ENCODE measurements around the gene KCNQ5.

The KCNQ5 gene

GRCh38 chr6:73030791-73031782 lies 409.2 kb downstream of the KCNQ5 start:
- Histone ChIP-seq H2AFZ (ENCODE audit: low read depth, low read length) (no peak overlapping the region), H4K20me1 (ENCODE audit: insufficient read depth, low read length) (no peaks in the 10 kb centered on the region), H3K79me2 (ENCODE audit: low read length) (no peaks in the 10 kb centered on the region), H3K27ac (ENCODE audit: low read length) (no peak overlapping the region), H3K4me2 (ENCODE audit: low read length) (no peak overlapping the region), H3K9ac (ENCODE audit: low read length) (no peak overlapping the region), H3K4me3 (ENCODE audit: low read length) (no peak overlapping the region), H3K36me3 (replicated peaks; ENCODE audit: low read depth, low read length) (no peaks in the 10 kb centered on the region), H3K9me3 (ENCODE audit: insufficient read depth, low read length) (no peaks in the 10 kb centered on the region), H3K27me3 (ENCODE audit: low read depth, low read length) (no peaks in the 10 kb centered on the region), H3K4me1 (ENCODE audit: low read length) (no peaks in the 10 kb centered on the region)
- no peak for TF ChIP-seq CTCF (IDR thresholded peaks at IDR 0.05; ENCODE audit: low read depth, low read length)
- no peak for TF ChIP-seq EZH2phosphoT487 (IDR thresholded peaks at IDR 0.05; ENCODE audit: low read depth)

GRCh38 chr6:73032586-73032985 lies 410.7 kb downstream of the KCNQ5 start:
- Histone ChIP-seq H2AFZ (ENCODE audit: low read depth, low read length) (no peak overlapping the region), H3K27me3 (ENCODE audit: low read depth, low read length) (no peaks in the 10 kb centered on the region), H3K4me2 (ENCODE audit: low read length) (no peak overlapping the region), H3K9ac (ENCODE audit: low read length) (no peak overlapping the region), H3K36me3 (replicated peaks; ENCODE audit: low read depth, low read length) (no peaks in the 10 kb centered on the region), H4K20me1 (ENCODE audit: insufficient read depth, low read length) (no peaks in the 10 kb centered on the region), H3K79me2 (ENCODE audit: low read length) (no peaks in the 10 kb centered on the region), H3K4me3 (ENCODE audit: low read length) (no peak overlapping the region), H3K27ac (ENCODE audit: low read length) (no peak overlapping the region), H3K9me3 (ENCODE audit: insufficient read depth, low read length) (no peaks in the 10 kb centered on the region), H3K4me1 (ENCODE audit: low read length) (no peaks in the 10 kb centered on the region)
- no peak for TF ChIP-seq EZH2phosphoT487 (IDR thresholded peaks at IDR 0.05; ENCODE audit: low read depth)
- no peak for TF ChIP-seq CTCF (IDR thresholded peaks at IDR 0.05; ENCODE audit: low read depth, low read length)

GRCh38 chr6:73036689-73037088 lies 414.8 kb downstream of the KCNQ5 start:
- TF ChIP-seq EZH2phosphoT487 (IDR thresholded peaks at IDR 0.05; ENCODE audit: low read depth) (no peak), CTCF (IDR thresholded peaks at IDR 0.05; ENCODE audit: low read depth, low read length) (no peak)
- Histone ChIP-seq H3K27ac (ENCODE audit: low read length) (no peak overlapping the region), H3K36me3 (replicated peaks; ENCODE audit: low read depth, low read length) (no peaks in the 10 kb centered on the region), H3K4me1 (ENCODE audit: low read length) (no peaks in the 10 kb centered on the region), H3K4me3 (ENCODE audit: low read length) (no peak overlapping the region), H3K9ac (ENCODE audit: low read length) (no peak overlapping the region), H3K9me3 (ENCODE audit: insufficient read depth, low read length) (0 out of 2 replicates have a peak, but pooled peaks cover 10% of the 10 kb centered on the region), H3K79me2 (ENCODE audit: low read length) (no peaks in the 10 kb centered on the region), H4K20me1 (ENCODE audit: insufficient read depth, low read length) (no peaks in the 10 kb centered on the region), H3K4me2 (ENCODE audit: low read length) (no peak overlapping the region), H2AFZ (ENCODE audit: low read depth, low read length) (no peak overlapping the region), H3K27me3 (ENCODE audit: low read depth, low read length) (no peaks in the 10 kb centered on the region)

GRCh38 chr6:73041051-73041450 lies 419.2 kb downstream of the KCNQ5 start:
- no peaks in the 10 kb centered on the region for H4K20me1 ChIP-seq (ENCODE audit: insufficient read depth, low read length)
- no peak overlapping the region for H3K27ac ChIP-seq (ENCODE audit: low read length)
- H3K4me3 ChIP-seq (ENCODE audit: low read length): no peak overlapping the region
- H3K36me3 ChIP-seq (replicated peaks; ENCODE audit: low read depth, low read length): no peaks in the 10 kb centered on the region
- 0 out of 2 replicates have a peak, but pooled peaks cover 10% of the 10 kb centered on the region for H3K9me3 ChIP-seq (ENCODE audit: insufficient read depth, low read length)
- H3K27me3 ChIP-seq (ENCODE audit: low read depth, low read length): no peaks in the 10 kb centered on the region
- H3K4me2 ChIP-seq (ENCODE audit: low read length): no peak overlapping the region
- no peaks in the 10 kb centered on the region for H3K4me1 ChIP-seq (ENCODE audit: low read length)
- H3K9ac ChIP-seq (ENCODE audit: low read length): no peak overlapping the region
- no peaks in the 10 kb centered on the region for H3K79me2 ChIP-seq (ENCODE audit: low read length)
- TF ChIP-seq EZH2phosphoT487 (IDR thresholded peaks at IDR 0.05; ENCODE audit: low read depth) (no peak), CTCF (IDR thresholded peaks at IDR 0.05; ENCODE audit: low read depth, low read length) (no peak)
- H2AFZ ChIP-seq (ENCODE audit: low read depth, low read length): no peak overlapping the region
